Neural progenitor cell (in vitro differentiated cells): Measurements from ENCODE around the gene TPP2.

ENCODE experiments used
- EZH2 ChIP-seq: fragments of 200-600 bp; sonication (generic); IDR thresholded peaks from 2 replicates; pipeline ENCODE4 v1.6.1; 2017; ENCODE audit warnings: antibody characterized with exemption, mild to moderate bottlenecking, moderate library complexity
- TF ChIP-seq, protein P1 (sequence below): fragments of 200-600 bp; sonication (generic); IDR thresholded peaks from 2 replicates; pipeline ENCODE4 v1.5.1; 2017; ENCODE audit warnings: antibody characterized with exemption, mild to moderate bottlenecking

DNA sequence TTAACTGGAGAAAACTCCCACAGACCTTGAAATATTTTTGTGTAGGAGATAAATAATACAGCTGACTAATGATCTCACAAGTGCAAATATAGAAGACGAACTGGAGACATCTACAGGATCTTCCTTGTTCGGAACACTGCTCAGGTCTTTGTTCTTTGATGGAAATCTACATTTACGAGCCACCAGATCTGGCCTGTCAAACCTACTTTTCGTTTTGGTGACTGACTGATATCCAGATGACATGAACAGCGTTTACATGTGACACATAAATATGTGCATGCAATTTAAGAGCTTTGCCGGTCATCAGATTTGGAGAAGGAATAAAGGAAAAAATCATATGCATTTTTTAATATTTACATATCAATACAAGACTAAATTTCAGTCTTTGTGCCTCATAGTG lies 24.5 kb upstream of the TPP2 start:
- TF ChIP-seq, protein P1, sequence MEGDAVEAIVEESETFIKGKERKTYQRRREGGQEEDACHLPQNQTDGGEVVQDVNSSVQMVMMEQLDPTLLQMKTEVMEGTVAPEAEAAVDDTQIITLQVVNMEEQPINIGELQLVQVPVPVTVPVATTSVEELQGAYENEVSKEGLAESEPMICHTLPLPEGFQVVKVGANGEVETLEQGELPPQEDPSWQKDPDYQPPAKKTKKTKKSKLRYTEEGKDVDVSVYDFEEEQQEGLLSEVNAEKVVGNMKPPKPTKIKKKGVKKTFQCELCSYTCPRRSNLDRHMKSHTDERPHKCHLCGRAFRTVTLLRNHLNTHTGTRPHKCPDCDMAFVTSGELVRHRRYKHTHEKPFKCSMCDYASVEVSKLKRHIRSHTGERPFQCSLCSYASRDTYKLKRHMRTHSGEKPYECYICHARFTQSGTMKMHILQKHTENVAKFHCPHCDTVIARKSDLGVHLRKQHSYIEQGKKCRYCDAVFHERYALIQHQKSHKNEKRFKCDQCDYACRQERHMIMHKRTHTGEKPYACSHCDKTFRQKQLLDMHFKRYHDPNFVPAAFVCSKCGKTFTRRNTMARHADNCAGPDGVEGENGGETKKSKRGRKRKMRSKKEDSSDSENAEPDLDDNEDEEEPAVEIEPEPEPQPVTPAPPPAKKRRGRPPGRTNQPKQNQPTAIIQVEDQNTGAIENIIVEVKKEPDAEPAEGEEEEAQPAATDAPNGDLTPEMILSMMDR: no peak
- no peak for TF ChIP-seq EZH2
